IMR-90 (cell line): ENCODE measurements around the gene SYCE3. TPM values are rescaled to one million over a fixed set of nuclear protein-coding genes. Genes with fewer than 3 reads are reported as not detected.

ENCODE experiments used
- ATAC-seq: fragments of 200-7000 bp; cut with Tn5 transposase; 2 replicates; pipeline ENCODE4 v1.9.1; 2020; ENCODE audit warnings: low read depth, mild to moderate bottlenecking, moderate library complexity
- BruUV-seq: library from RNA; stranded (reverse); fragments of 400-500 nt; replicated peaks from 2 replicates; lab custom pipeline; 2021; lab: Mats Ljungman, UMichigan
- CTCF ChIA-PET: fragments of 300-600 bp; formaldehyde crosslinking; extraction: SDS; loops from one replicate; lab custom pipeline; 2021; ENCODE audit warnings: antibody characterized with exemption; lab: Yijun Ruan, JAX
- POLR2A ChIA-PET: fragments of 300-600 bp; sonication (Branson Sonifier 250); formaldehyde crosslinking; loops from one replicate; lab custom pipeline; 2022; ENCODE audit warnings: antibody characterized with exemption; ENCODE audit not compliant: unreplicated experiment; lab: Charles Lee
- DNase-seq: peaks from one replicate; pipeline ENCODE4 v3.0.0; 2013
- H2AFZ ChIP-seq: replicated peaks from 2 replicates; pipeline ENCODE3; 2013; ENCODE audit warnings: low read length, mild to moderate bottlenecking; ENCODE audit not compliant: poor library complexity
- H2AK5ac ChIP-seq: 2 replicates; pipeline ENCODE4 v1.6.1; 2013; ENCODE audit warnings: low read depth, low read length, inconsistent platforms
- H2AK9ac ChIP-seq: replicated peaks from 2 replicates; pipeline ENCODE3; 2013; ENCODE audit warnings: mild to moderate bottlenecking, low read depth, low read length, moderate library complexity; ENCODE audit not compliant: poor library complexity
- H2BK120ac ChIP-seq: 2 replicates; pipeline ENCODE4 v1.6.1; 2013; ENCODE audit warnings: low read depth, low read length, inconsistent platforms
- H2BK15ac ChIP-seq: 3 replicates; pipeline ENCODE4 v1.6.1; 2013; ENCODE audit warnings: low read depth, low read length, inconsistent platforms
- H2BK20ac ChIP-seq: 2 replicates; pipeline ENCODE4 v1.6.1; 2013; ENCODE audit warnings: low read depth, mild to moderate bottlenecking, inconsistent platforms, low read length, moderate library complexity
- H2BK5ac ChIP-seq: 2 replicates; pipeline ENCODE4 v1.6.1; 2013; ENCODE audit warnings: mild to moderate bottlenecking, low read depth, low read length, inconsistent platforms; ENCODE audit not compliant: poor library complexity, severe bottlenecking
- H3K14ac ChIP-seq: replicated peaks from 2 replicates; pipeline ENCODE4 v1.6.1; 2013; ENCODE audit warnings: low read depth, low read length, inconsistent platforms
- H3K18ac ChIP-seq: 2 replicates; pipeline ENCODE4 v1.6.1; 2013; ENCODE audit warnings: low read depth, low read length, control low read depth
- H3K23ac ChIP-seq: 2 replicates; pipeline ENCODE4 v1.6.1; 2013; ENCODE audit warnings: low read depth, low read length, inconsistent platforms
- H3K27ac ChIP-seq: 2 replicates; pipeline ENCODE4 v1.5.1; 2013; ENCODE audit warnings: mild to moderate bottlenecking, control low read depth, low read length; ENCODE audit not compliant: insufficient read depth
- H3K27me3 ChIP-seq: 2 replicates; pipeline ENCODE4 v1.6.1; 2013; ENCODE audit warnings: low read length; ENCODE audit not compliant: control insufficient read depth, insufficient read depth
- H3K36me3 ChIP-seq: 2 replicates; pipeline ENCODE4 v1.6.1; 2013; ENCODE audit warnings: low read length, mixed read lengths; ENCODE audit not compliant: control insufficient read depth, insufficient read depth
- H3K4ac ChIP-seq: 2 replicates; pipeline ENCODE4 v1.6.1; 2013; ENCODE audit warnings: low read depth, low read length, inconsistent platforms
- H3K4me1 ChIP-seq: 2 replicates; pipeline ENCODE4 v1.6.1; 2013; ENCODE audit warnings: low read length, mixed read lengths; ENCODE audit not compliant: control insufficient read depth, insufficient read depth
- H3K4me2 ChIP-seq: 2 replicates; pipeline ENCODE4 v1.6.1; 2013; ENCODE audit warnings: low read depth, mild to moderate bottlenecking, control low read depth, low read length, moderate library complexity
- H3K4me3 ChIP-seq: 2 replicates; pipeline ENCODE4 v1.5.1; 2013; ENCODE audit warnings: low read depth, mild to moderate bottlenecking, control low read depth, low read length, moderate library complexity; ENCODE audit not compliant: insufficient read depth
- H3K56ac ChIP-seq: 2 replicates; pipeline ENCODE4 v1.6.1; 2013; ENCODE audit warnings: low read length, inconsistent platforms; ENCODE audit not compliant: insufficient read depth; ENCODE audit errors: extremely low read depth
- H3K79me1 ChIP-seq, 2 experiments: 2 replicates each; pipeline ENCODE4 v1.6.1; 2013; ENCODE audit warnings: low read length in 2 of 2, inconsistent platforms in 1 of 2, low read depth in 1 of 2
- H3K9ac ChIP-seq: 2 replicates; pipeline ENCODE4 v1.6.1; 2013; ENCODE audit warnings: low read depth, low read length, control low read depth
- H3K9me1 ChIP-seq: 2 replicates; pipeline ENCODE4 v1.6.1; 2013; ENCODE audit warnings: low read length, inconsistent platforms; ENCODE audit not compliant: insufficient read depth
- H3K9me3 ChIP-seq: 2 replicates; pipeline ENCODE4 v1.6.1; 2013; ENCODE audit warnings: low read length; ENCODE audit not compliant: control insufficient read depth, insufficient read depth
- H4K20me1 ChIP-seq: 2 replicates; pipeline ENCODE4 v1.6.1; 2013; ENCODE audit warnings: low read length, inconsistent platforms; ENCODE audit not compliant: insufficient read depth
- H4K5ac ChIP-seq: 2 replicates; pipeline ENCODE4 v1.6.1; 2013; ENCODE audit warnings: mild to moderate bottlenecking, low read depth, low read length, control low read depth
- H4K8ac ChIP-seq, 2 experiments: 2 replicates each; pipeline ENCODE4 v1.6.1; 2013; ENCODE audit warnings: low read depth in 2 of 2, low read length in 2 of 2, control low read depth in 1 of 2, inconsistent platforms in 1 of 2
- H4K91ac ChIP-seq: 2 replicates; pipeline ENCODE4 v1.6.1; 2013; ENCODE audit warnings: low read depth, low read length, inconsistent platforms; ENCODE audit not compliant: insufficient read depth
- BHLHE40 ChIP-seq: fragments of 150-350 bp; IDR thresholded peaks from 2 replicates; pipeline ENCODE4 v1.6.1; 2016; ENCODE audit warnings: mild to moderate bottlenecking, low read depth, low read length
- CEBPB ChIP-seq: IDR thresholded peaks from 2 replicates; pipeline ENCODE4 v1.6.1; 2012; ENCODE audit warnings: low read depth, low read length, improper control_type of control experiment
- CHD1 ChIP-seq: IDR thresholded peaks from 2 replicates; pipeline ENCODE4 v1.6.1; 2012; ENCODE audit warnings: low read depth, low read length, improper control_type of control experiment
- CTCF ChIP-seq: conservative IDR thresholded peaks from 2 replicates; pipeline ENCODE4 v1.5.1; 2012; ENCODE audit warnings: mild to moderate bottlenecking, low read depth, low read length, improper control_type of control experiment
- ELK1 ChIP-seq: fragments of 150-350 bp; IDR thresholded peaks from 2 replicates; pipeline ENCODE4 v1.6.1; 2016; ENCODE audit warnings: low read depth, mild to moderate bottlenecking, low read length, moderate library complexity, borderline replicate concordance
- FOS ChIP-seq: fragments of 150-350 bp; IDR thresholded peaks from 2 replicates; pipeline ENCODE4 v1.6.1; 2016; ENCODE audit warnings: low read depth, low read length
- MAFK ChIP-seq: IDR thresholded peaks from 2 replicates; pipeline ENCODE4 v1.6.1; 2012; ENCODE audit warnings: low read depth, low read length, improper control_type of control experiment
- MAZ ChIP-seq: IDR thresholded peaks from 2 replicates; pipeline ENCODE4 v1.6.1; 2012; ENCODE audit warnings: low read depth, mild to moderate bottlenecking, low read length, improper control_type of control experiment, moderate library complexity, borderline replicate concordance
- MXI1 ChIP-seq: IDR thresholded peaks from 2 replicates; pipeline ENCODE4 v1.6.1; 2012; ENCODE audit warnings: low read depth, mild to moderate bottlenecking, low read length, moderate library complexity, borderline replicate concordance
- NFE2L2 ChIP-seq: fragments of 150-350 bp; IDR thresholded peaks from 2 replicates; pipeline ENCODE4 v1.6.1; 2016; ENCODE audit warnings: low read depth, mild to moderate bottlenecking, low read length
- POLR2A ChIP-seq: IDR thresholded peaks from 2 replicates; pipeline ENCODE4 v1.6.1; 2012; ENCODE audit warnings: mild to moderate bottlenecking, low read depth, low read length
- RAD21 ChIP-seq: IDR thresholded peaks from 2 replicates; pipeline ENCODE4 v1.6.1; 2012; ENCODE audit warnings: low read length, improper control_type of control experiment
- RCOR1 ChIP-seq: IDR thresholded peaks from 2 replicates; pipeline ENCODE4 v1.6.1; 2012; ENCODE audit warnings: mild to moderate bottlenecking, low read length, improper control_type of control experiment; ENCODE audit not compliant: insufficient replicate concordance
- RFX5 ChIP-seq: IDR thresholded peaks from 2 replicates; pipeline ENCODE4 v1.8.0; 2012; ENCODE audit warnings: low read depth, mild to moderate bottlenecking, low read length, moderate library complexity
- SMC3 ChIP-seq: fragments of 150-350 bp; IDR thresholded peaks from 2 replicates; pipeline ENCODE4 v1.6.1; 2016; ENCODE audit warnings: low read depth, mild to moderate bottlenecking, antibody characterized with exemption, low read length, moderate library complexity
- WGBS, 2 experiments: methylation state at CpG; one replicate each; pipeline versions ENCODE4 v1.1.5 to v1.1.7; 2013; ENCODE audit warnings: missing lambda C conversion rate in 2 of 2; ENCODE audit not compliant: insufficient read length in 1 of 2; ENCODE audit errors: extremely low coverage in 2 of 2; 5-methylcytosine and 5-hydroxymethylcytosine counted together
- dilution Hi-C: fragments of 300-500 bp; cut with HindIII; formaldehyde crosslinking; loops from one replicate; pipeline ENCODE4 v1.14.3; 2018; ENCODE audit warnings: low sequenced_read_pairs; ENCODE audit not compliant: unreplicated experiment
- in situ Hi-C: fragments of 300-500 bp; cut with MboI; formaldehyde crosslinking; loops from 3 replicates; pipeline ENCODE4 v1.14.3; 2019; ENCODE audit warnings: low sequenced_read_pairs, inconsistent platforms, mixed read lengths
- intact Hi-C: fragments of 100-400 bp; cut with micrococcal nuclease; formaldehyde crosslinking; loops from 2 replicates; pipeline ENCODE4 v1.10.0; 2022
- polyA plus RNA-seq, 3 experiments: library from polyadenylated mRNA; depleted of rRNA; stranded (reverse); fragments of >200 nt; gene quantifications; 2 replicates each; pipeline ENCODE4 v1.2.3, GENCODE V29; 2012; ENCODE audit warnings: low replicate concordance in 1 of 3
- total RNA-seq: library from RNA; depleted of rRNA; stranded (reverse); fragments of >200 nt; gene quantifications from 2 replicates; pipeline ENCODE4 v1.2.3, GENCODE V29; 2012
- TF ChIP-seq, protein P1 (sequence below): fragments of 150-350 bp; IDR thresholded peaks from 2 replicates; pipeline ENCODE4 v1.6.1; 2017; ENCODE audit warnings: mild to moderate bottlenecking, antibody characterized with exemption, low read length, low read depth

Gene SYCE3
- total and polyA plus RNA-seq, 2 of the 4 experiments (the other 2 are of a cell fraction): not detected

DNA sequence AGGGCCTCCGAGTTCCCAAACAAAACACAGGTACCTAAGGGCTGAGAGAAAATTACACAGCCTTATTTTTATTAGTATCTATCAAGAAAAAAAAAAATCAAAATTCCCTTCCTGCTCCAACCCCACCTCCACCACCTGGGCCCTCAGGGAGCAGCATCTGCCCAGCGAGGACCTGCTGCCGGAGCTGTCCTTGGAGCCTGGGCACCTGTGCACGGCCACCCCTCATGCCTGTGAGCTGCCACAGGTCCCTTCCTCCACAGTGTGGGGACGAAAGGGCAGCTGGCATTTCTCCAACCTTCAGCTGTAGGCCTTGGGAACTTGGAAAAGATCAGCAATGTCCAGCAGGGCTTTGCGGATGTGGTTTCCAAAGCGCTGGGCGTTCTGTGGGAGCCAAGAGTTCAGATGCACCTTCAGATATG lies 6.3 kb upstream of the SYCE3 start:
- Histone ChIP-seq H2BK15ac (no peak overlapping the region), H3K9ac (no peak overlapping the region), H4K91ac (no peak overlapping the region), H3K27ac (no peak overlapping the region), H3K4me2 (no peak overlapping the region), H3K18ac (no peak overlapping the region), H3K27me3 (peaks cover 7% of the 10 kb centered on the region; the same call in 1 of the 2 replicates), H3K9me1 (no peaks in the 10 kb centered on the region), H2AK5ac (no peak overlapping the region), H3K9me3 (no peaks in the 10 kb centered on the region), H2BK20ac (no peak overlapping the region), H3K4me3 (no peak overlapping the region), H3K79me1 (no peaks in the 10 kb centered on the region), H2BK120ac (no peak overlapping the region), H2AFZ (no peak overlapping the region), H3K23ac (no peak overlapping the region), H4K5ac (no peak overlapping the region), H3K4ac (no peak overlapping the region), H3K56ac (no peak overlapping the region), H3K36me3 (no peaks in the 10 kb centered on the region; the same call in 1 of the 2 replicates), H2AK9ac (no peak overlapping the region), H2BK5ac (no peak overlapping the region), H4K8ac (no peak overlapping the region), H3K4me1 (no peaks in the 10 kb centered on the region), H4K20me1 (no peaks in the 10 kb centered on the region), H3K14ac (no peak overlapping the region)
- no TSS peak for BruUV-seq
- in situ Hi-C loops: no loop called here
- DNase-seq (no peak), ATAC-seq (no peak)
- TF ChIP-seq SMC3 (no peak), NFE2L2 (no peak), ELK1 (no peak), CHD1 (no peak), MXI1 (no peak), RCOR1 (no peak), RFX5 (no peak), POLR2A (no peak), MAFK (no peak), FOS (no peak), CEBPB (no peak), BHLHE40 (no peak), CTCF (no peak), RAD21 (no peak), MAZ (no peak)
- TF ChIP-seq, protein P1, sequence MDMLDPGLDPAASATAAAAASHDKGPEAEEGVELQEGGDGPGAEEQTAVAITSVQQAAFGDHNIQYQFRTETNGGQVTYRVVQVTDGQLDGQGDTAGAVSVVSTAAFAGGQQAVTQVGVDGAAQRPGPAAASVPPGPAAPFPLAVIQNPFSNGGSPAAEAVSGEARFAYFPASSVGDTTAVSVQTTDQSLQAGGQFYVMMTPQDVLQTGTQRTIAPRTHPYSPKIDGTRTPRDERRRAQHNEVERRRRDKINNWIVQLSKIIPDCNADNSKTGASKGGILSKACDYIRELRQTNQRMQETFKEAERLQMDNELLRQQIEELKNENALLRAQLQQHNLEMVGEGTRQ: no peak
- POLR2A ChIA-PET: no interaction called here
- dilution Hi-C loops: no loop called here
- intact Hi-C loops: no loop called here
- WGBS, 2 experiments: 67% methylated on average over 1 of the region's 8 CpGs; no CpG with 5 or more reads in 1 of the 2 experiments
- CTCF ChIA-PET: no interaction called here
